RWPE1 (cell line): ENCODE data around the gene TRAPPC3.

Experiments
- CTCF ChIA-PET: fragments of 350-600 bp; sonication (Branson Sonifier 250); formaldehyde crosslinking; extraction: SDS; loops from one replicate; lab custom pipeline; 2021; lab: Yijun Ruan, JAX
- POLR2A ChIA-PET: fragments of 400-600 bp; formaldehyde crosslinking; extraction: SDS; loops from one replicate; lab custom pipeline; 2020; ENCODE audit warnings: antibody characterized with exemption; ENCODE audit not compliant: low non-redundant PET; lab: Yijun Ruan, JAX
- DNase-seq: peaks from one replicate; pipeline ENCODE4 v3.0.0; 2012; ENCODE audit warnings: low spot score
- H3K27ac ChIP-seq: fragments of 450-650 bp; 2 replicates; pipeline ENCODE4 v1.5.1; 2017
- CTCF ChIP-seq: fragments of 450-650 bp; conservative IDR thresholded peaks from 2 replicates; pipeline ENCODE4 v1.5.1; 2017; ENCODE audit warnings: low read depth, mild to moderate bottlenecking

The TRAPPC3 gene

GRCh38 chr1:36137226-36137625 lies 12.1 kb downstream of the TRAPPC3 start:
- no peak for DNase-seq
- H3K27ac ChIP-seq: peak overlapping the region; percentile 84
- no peak for TF ChIP-seq CTCF
- ChIA-PET POLR2A (no interaction called here), CTCF (interaction anchor here (0.6 kb wide), 1 partner anchor 32 kb away, joined by 3 read pairs; no protein-coding TSS in a partner anchor)

DNA sequence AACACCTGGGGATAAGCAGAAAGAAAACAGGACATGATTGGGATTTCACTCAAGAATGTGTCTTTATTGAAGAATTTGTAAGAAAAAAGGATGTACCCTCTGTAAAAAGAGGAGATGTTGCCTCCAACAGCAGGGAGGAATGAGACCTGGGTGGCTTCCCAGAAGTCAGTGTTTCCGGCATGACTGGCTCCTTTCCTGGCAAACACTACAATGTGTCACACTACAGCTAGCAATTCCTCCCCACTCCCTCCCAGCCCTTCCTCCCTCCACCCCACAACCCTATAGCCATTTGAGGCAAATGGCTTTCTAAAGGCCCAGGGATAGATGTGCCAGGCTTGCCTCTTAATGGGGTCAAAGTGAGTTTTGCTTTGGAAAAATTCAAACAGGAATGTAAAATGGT lies 12.8 kb downstream of the TRAPPC3 start:
- POLR2A ChIA-PET: no interaction called here
- CTCF ChIA-PET: interaction anchor here (0.6 kb wide), 1 partner anchor 33 kb away, joined by 3 read pairs; no protein-coding TSS in a partner anchor
- TF ChIP-seq CTCF: no peak
- peak; percentile 74 for DNase-seq
- H3K27ac ChIP-seq: peak overlapping the region; percentile 84

- TF ChIP-seq CTCF: no peak
- peak overlapping the region; percentile 84 for H3K27ac ChIP-seq
- CTCF ChIA-PET: no interaction called here
- no peak for DNase-seq
- POLR2A ChIA-PET: no interaction called here
Observed at GRCh38 chr1:36135796-36136195, 13.5 kb downstream of the TRAPPC3 start.

GRCh38 chr1:36135330-36135667 lies 14.0 kb downstream of the TRAPPC3 start:
- H3K27ac ChIP-seq: peak overlapping the region; percentile 84
- ChIA-PET CTCF (interaction anchor here (0.6 to 1.7 kb wide), 9 partner anchors 12 to 68 kb away, joined by 3 to 9 read pairs (median 4); no protein-coding TSS in a partner anchor), POLR2A (no interaction called here)
- TF ChIP-seq CTCF: no peak
- no peak for DNase-seq

- ChIA-PET CTCF (interaction anchor here (0.6 to 1.7 kb wide), 11 partner anchors 13 to 1191 kb away, joined by 3 to 9 read pairs (median 4); no protein-coding TSS in a partner anchor), POLR2A (interaction anchor here (0.6 kb wide), 1 partner anchor 26 kb away, joined by 7 read pairs; no protein-coding TSS in a partner anchor)
- TF ChIP-seq CTCF: no peak; the same call in 1 of the 2 replicates
- H3K27ac ChIP-seq: peak overlapping the region; percentile 84
- peak; percentile 94 for DNase-seq
Observed at GRCh38 chr1:36134505-36135329, 14.6 kb downstream of the TRAPPC3 start.

- TF ChIP-seq CTCF: no peak
- POLR2A ChIA-PET: interaction anchor here (0.7 kb wide), 1 partner anchor 253 kb away, joined by 3 read pairs; no protein-coding TSS in a partner anchor
- CTCF ChIA-PET: interaction anchor here (0.7 to 1.7 kb wide), 5 partner anchors 15 to 1191 kb away, joined by 3 to 9 read pairs (median 5); no protein-coding TSS in a partner anchor
- no peak for DNase-seq
- peak overlapping the region; percentile 84 for H3K27ac ChIP-seq
Observed at GRCh38 chr1:36134031-36134430, 15.3 kb downstream of the TRAPPC3 start.
